ES-I3 (cell line): Measurements from ENCODE around the gene RCSD1.

ENCODE experiments used
- H3K36me3 ChIP-seq: 2 replicates; pipeline ENCODE4 v1.6.1; 2013; ENCODE audit warnings: mild to moderate bottlenecking, low read length, control low read depth, moderate library complexity; ENCODE audit not compliant: insufficient read depth
- H3K4me1 ChIP-seq: 2 replicates; pipeline ENCODE4 v1.6.1; 2013; ENCODE audit warnings: mild to moderate bottlenecking, control low read depth, low read length; ENCODE audit not compliant: insufficient read depth
- H3K9ac ChIP-seq: 2 replicates; pipeline ENCODE4 v1.6.1; 2013; ENCODE audit warnings: low read depth, mild to moderate bottlenecking, low read length, moderate library complexity
- H3K9me3 ChIP-seq: 2 replicates; pipeline ENCODE4 v1.6.1; 2013; ENCODE audit warnings: mild to moderate bottlenecking, low read length, moderate library complexity; ENCODE audit not compliant: control insufficient read depth, insufficient read depth

The RCSD1 gene

GRCh38 chr1:167627865-167628641 lies 2.0 kb upstream of the RCSD1 start:
- Histone ChIP-seq H3K4me1 (peaks cover 22% of the 10 kb centered on the region), H3K9ac (no peak overlapping the region), H3K9me3 (no peaks in the 10 kb centered on the region)

GRCh38 chr1:167628741-167629515 lies 1.1 kb upstream of the RCSD1 start:
- peaks cover 22% of the 10 kb centered on the region for H3K4me1 ChIP-seq
- H3K9ac ChIP-seq = peak overlapping the region; percentile 54; the same call in 1 of the 2 replicates
- H3K9me3 ChIP-seq = no peaks in the 10 kb centered on the region
- no peaks in the 10 kb centered on the region for H3K36me3 ChIP-seq

More at GRCh38 chr1:167627865-167628641, 2.0 kb upstream of the RCSD1 start:
- no peaks in the 10 kb centered on the region for H3K36me3 ChIP-seq

- Histone ChIP-seq H3K9ac (peak overlapping the region; percentile 77; the same call in 1 of the 2 replicates), H3K4me1 (peaks cover 26% of the 10 kb centered on the region), H3K36me3 (no peaks in the 10 kb centered on the region), H3K9me3 (no peaks in the 10 kb centered on the region)
These were observed 745 bp downstream of the RCSD1 start for GRCh38 chr1:167630568-167631385.

- Histone ChIP-seq H3K9ac (no peak overlapping the region), H3K4me1 (peaks cover 26% of the 10 kb centered on the region), H3K9me3 (no peaks in the 10 kb centered on the region), H3K36me3 (no peaks in the 10 kb centered on the region)
These were observed 1.4 kb downstream of the RCSD1 start for GRCh38 chr1:167631386-167631935.

GRCh38 chr1:167631936-167632614 lies 2.0 kb downstream of the RCSD1 start:
- peaks cover 26% of the 10 kb centered on the region for H3K4me1 ChIP-seq
- H3K9ac ChIP-seq = no peak overlapping the region
- H3K9me3 ChIP-seq = no peaks in the 10 kb centered on the region
- no peaks in the 10 kb centered on the region for H3K36me3 ChIP-seq

- Histone ChIP-seq H3K4me1 (peaks cover 21% of the 10 kb centered on the region), H3K9ac (no peak overlapping the region), H3K9me3 (no peaks in the 10 kb centered on the region), H3K36me3 (no peaks in the 10 kb centered on the region)
These were observed 3.4 kb downstream of the RCSD1 start for GRCh38 chr1:167633258-167633944.

GRCh38 chr1:167634435-167634834 lies 4.4 kb downstream of the RCSD1 start:
- Histone ChIP-seq H3K9ac (no peak overlapping the region), H3K4me1 (peaks cover 16% of the 10 kb centered on the region), H3K36me3 (no peaks in the 10 kb centered on the region), H3K9me3 (no peaks in the 10 kb centered on the region)

- H3K9ac ChIP-seq = no peak overlapping the region; the same call in 1 of the 2 replicates
- H3K36me3 ChIP-seq = no peaks in the 10 kb centered on the region
- peaks cover 16% of the 10 kb centered on the region for H3K4me1 ChIP-seq
- no peaks in the 10 kb centered on the region for H3K9me3 ChIP-seq
These were observed 5.2 kb downstream of the RCSD1 start for GRCh38 chr1:167635156-167635648.

- Histone ChIP-seq H3K4me1 (peaks cover 13% of the 10 kb centered on the region), H3K36me3 (no peaks in the 10 kb centered on the region), H3K9ac (no peak overlapping the region), H3K9me3 (no peaks in the 10 kb centered on the region)
These were observed 5.9 kb downstream of the RCSD1 start for GRCh38 chr1:167635941-167636340.

GRCh38 chr1:167638064-167638463 lies 8.0 kb downstream of the RCSD1 start:
- Histone ChIP-seq H3K9ac (no peak overlapping the region), H3K4me1 (peaks cover 4% of the 10 kb centered on the region; the same call in 1 of the 2 replicates), H3K36me3 (no peaks in the 10 kb centered on the region), H3K9me3 (no peaks in the 10 kb centered on the region)

GRCh38 chr1:167640051-167640450 lies 10.0 kb downstream of the RCSD1 start:
- Histone ChIP-seq H3K36me3 (no peaks in the 10 kb centered on the region), H3K9ac (no peak overlapping the region), H3K4me1 (peaks cover 2% of the 10 kb centered on the region; the same call in 1 of the 2 replicates), H3K9me3 (no peaks in the 10 kb centered on the region)

GRCh38 chr1:167641786-167642500 lies 11.9 kb downstream of the RCSD1 start:
- H3K9ac ChIP-seq = no peak overlapping the region
- no peaks in the 10 kb centered on the region for H3K4me1 ChIP-seq
- no peaks in the 10 kb centered on the region for H3K36me3 ChIP-seq
- H3K9me3 ChIP-seq = no peaks in the 10 kb centered on the region

- H3K4me1 ChIP-seq = no peaks in the 10 kb centered on the region
- no peaks in the 10 kb centered on the region for H3K9me3 ChIP-seq
- H3K36me3 ChIP-seq = no peaks in the 10 kb centered on the region
- no peak overlapping the region for H3K9ac ChIP-seq
These were observed 12.4 kb downstream of the RCSD1 start for GRCh38 chr1:167642501-167642826.
